H1 (cell line): ENCODE measurements around the gene ANXA2R.

Experiments
- CBX8 ChIP-seq: fragments of 300-800, 300-1000 bp; sonication (generic); IDR thresholded peaks from 2 replicates; pipeline ENCODE4 v1.7.1; 2016; ENCODE audit warnings: low read depth, low read length, borderline replicate concordance
- EZH2 ChIP-seq: fragments of 200-600 bp; sonication (generic); IDR thresholded peaks from 2 replicates; pipeline ENCODE4 v1.7.1; 2012; ENCODE audit warnings: low read depth, mild to moderate bottlenecking, moderate library complexity, low read length, inconsistent platforms; ENCODE audit not compliant: severe bottlenecking
- GABPA ChIP-seq: IDR thresholded peaks from 2 replicates; pipeline ENCODE4 v1.6.1; 2011; ENCODE audit warnings: mild to moderate bottlenecking, low read length, moderate library complexity, borderline replicate concordance; ENCODE audit not compliant: insufficient read depth
- RAD21 ChIP-seq, 2 experiments: IDR thresholded peaks in 1 of 2; conservative IDR thresholded peaks in 1 of 2; 2 replicates each; pipeline ENCODE4 v1.6.1; 2011; ENCODE audit warnings: low read depth in 2 of 2, low read length in 2 of 2, improper control_type of control experiment in 1 of 2, inconsistent platforms in 1 of 2, mild to moderate bottlenecking in 1 of 2, moderate library complexity in 1 of 2
- SIX5 ChIP-seq: IDR thresholded peaks from 2 replicates; pipeline ENCODE4 v1.6.1; 2011; ENCODE audit warnings: mild to moderate bottlenecking, low read depth, low read length
- YY1 ChIP-seq: IDR thresholded peaks from 2 replicates; pipeline ENCODE4 v1.6.1; 2011; ENCODE audit warnings: low read depth, mild to moderate bottlenecking, low read length
- ZNF274 ChIP-seq: IDR thresholded peaks from 2 replicates; pipeline ENCODE4 v1.7.0; 2012; ENCODE audit warnings: low read length, borderline replicate concordance; ENCODE audit errors: extremely low read depth
- TF ChIP-seq, protein P1 (sequence below), 3 experiments: IDR thresholded peaks; 1 replicate in 2 of 3; 2 replicates in 1 of 3; pipeline versions ENCODE4 v1.5.1 to v1.6.1; 2011; ENCODE audit warnings: low read length in 3 of 3, mild to moderate bottlenecking in 3 of 3, inconsistent platforms in 2 of 3, low read depth in 1 of 3, moderate library complexity in 1 of 3; ENCODE audit not compliant: insufficient read depth in 1 of 3; ENCODE audit errors: control extremely low read depth in 1 of 3

DNA sequence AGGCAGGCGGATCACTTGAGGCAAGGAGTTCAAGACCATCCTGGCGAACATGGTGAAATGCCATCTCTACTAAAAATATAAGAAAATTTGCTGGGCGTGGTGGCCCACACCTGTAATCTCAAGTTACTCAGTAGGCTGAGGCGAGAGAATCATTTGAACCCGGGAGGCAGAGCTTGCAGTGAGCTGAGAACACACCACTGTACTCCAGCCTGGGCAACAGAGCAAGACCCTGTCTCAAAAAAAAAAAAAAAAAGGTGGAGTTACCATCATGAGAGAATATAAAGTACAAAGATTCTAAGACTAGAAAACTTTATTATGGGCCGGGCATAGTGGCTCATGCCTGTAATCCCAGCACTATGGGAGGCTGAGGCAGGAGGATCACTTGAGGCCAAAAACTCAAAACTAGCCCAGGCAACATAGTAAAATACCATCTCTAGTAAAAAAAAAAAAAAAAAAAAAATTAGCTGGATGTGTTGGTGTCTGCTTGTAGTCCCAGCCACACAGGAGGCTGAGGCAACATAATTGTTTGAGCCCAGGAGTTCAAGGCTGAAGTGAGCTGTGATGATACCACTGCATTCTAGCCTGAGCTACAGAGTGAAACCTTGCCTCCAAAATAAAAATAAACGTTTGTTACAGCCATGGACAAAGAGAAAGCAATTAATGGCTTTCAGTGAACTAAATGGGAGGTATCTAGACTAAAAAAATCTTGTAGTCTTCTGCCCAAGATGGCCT, 12.9 kb downstream of the ANXA2R start:
- TF ChIP-seq YY1 (no peak), CBX8 (no peak), ZNF274 (no peak), GABPA (no peak), RAD21 (IDR thresholded peaks at IDR 0.05 in 1 of 2, conservative IDR thresholded peaks at IDR 0.05 in 1 of 2; ENCODE audit: low read depth in 2 of 2, low read length in 2 of 2) (no peak), SIX5 (no peak), EZH2 (no peak)
- TF ChIP-seq, protein P1, sequence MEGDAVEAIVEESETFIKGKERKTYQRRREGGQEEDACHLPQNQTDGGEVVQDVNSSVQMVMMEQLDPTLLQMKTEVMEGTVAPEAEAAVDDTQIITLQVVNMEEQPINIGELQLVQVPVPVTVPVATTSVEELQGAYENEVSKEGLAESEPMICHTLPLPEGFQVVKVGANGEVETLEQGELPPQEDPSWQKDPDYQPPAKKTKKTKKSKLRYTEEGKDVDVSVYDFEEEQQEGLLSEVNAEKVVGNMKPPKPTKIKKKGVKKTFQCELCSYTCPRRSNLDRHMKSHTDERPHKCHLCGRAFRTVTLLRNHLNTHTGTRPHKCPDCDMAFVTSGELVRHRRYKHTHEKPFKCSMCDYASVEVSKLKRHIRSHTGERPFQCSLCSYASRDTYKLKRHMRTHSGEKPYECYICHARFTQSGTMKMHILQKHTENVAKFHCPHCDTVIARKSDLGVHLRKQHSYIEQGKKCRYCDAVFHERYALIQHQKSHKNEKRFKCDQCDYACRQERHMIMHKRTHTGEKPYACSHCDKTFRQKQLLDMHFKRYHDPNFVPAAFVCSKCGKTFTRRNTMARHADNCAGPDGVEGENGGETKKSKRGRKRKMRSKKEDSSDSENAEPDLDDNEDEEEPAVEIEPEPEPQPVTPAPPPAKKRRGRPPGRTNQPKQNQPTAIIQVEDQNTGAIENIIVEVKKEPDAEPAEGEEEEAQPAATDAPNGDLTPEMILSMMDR (IDR thresholded peaks at IDR 0.05; ENCODE audit: control extremely low read depth in 1 of 3, insufficient read depth in 1 of 3, low read depth in 1 of 3, low read length in 3 of 3), result no peak
